ENCODE measurements around the gene DUSP3. TPM values are rescaled to one million over a fixed set of nuclear protein-coding genes. Genes with fewer than 3 reads are reported as not detected.

Gene DUSP3
- total and polyA plus RNA-seq, 4 experiments from 2014 or later, result 5.8 to 13.1 (median 9.1) TPM

DNA sequence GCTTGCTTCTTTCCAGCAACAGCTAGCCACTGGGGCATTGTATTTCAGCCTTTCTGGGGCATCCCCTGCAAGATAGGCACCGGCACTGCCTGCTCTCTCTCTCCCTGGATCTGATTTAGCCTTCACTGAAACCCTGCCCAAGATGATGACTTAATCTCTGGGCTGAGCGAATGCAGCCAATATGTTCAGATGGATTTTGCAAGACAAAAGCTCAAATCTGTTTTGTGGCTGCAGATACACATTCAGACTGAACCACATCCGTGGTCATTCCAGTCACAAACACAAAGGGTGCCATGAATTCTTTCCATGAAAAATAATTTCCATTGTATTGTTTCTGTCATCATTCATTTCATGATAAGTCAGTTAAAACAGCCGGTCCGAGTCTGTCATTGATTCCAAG, 44.4 kb downstream of the DUSP3 start:
- Histone ChIP-seq H3K4me1 (ENCODE audit: insufficient read depth, low read length) (no peaks in the 10 kb centered on the region), H3K9me3 (ENCODE audit: control insufficient read depth in 1 of 2, low read length in 2 of 2) (no peaks in the 10 kb centered on the region), H3K36me3 (ENCODE audit: insufficient read depth, low read length) (no peaks in the 10 kb centered on the region), H3K4me3 (ENCODE audit: low read length in 2 of 2) (no peak overlapping the region), H3K27me3 (ENCODE audit: insufficient read depth, low read length) (no peaks in the 10 kb centered on the region), H3K27ac (ENCODE audit: low read depth, low read length) (no peak overlapping the region)
- ChIA-PET POLR2A (ENCODE audit: partially characterized antibody) (no interaction called here), CTCF (ENCODE audit: partially characterized antibody) (interaction anchor here (1.3 to 1.6 kb wide), 2 partner anchors 32 to 40 kb away, joined by 6 to 7 read pairs; no protein-coding TSS in a partner anchor)
- H3K36me3 Mint-ChIP-seq, result no peaks in the 10 kb centered on the region
- peaks cover 9 to 13% of the 10 kb centered on the region in 2 donors for H3K27me3 Mint-ChIP-seq
- no peak for DNase-seq
- no peak overlapping the region for H3K27ac Mint-ChIP-seq
- no peak overlapping the region for H3K4me3 Mint-ChIP-seq
- intact Hi-C loops (cut with micrococcal nuclease), result no loop called here
- no peaks in the 10 kb centered on the region for H3K4me1 Mint-ChIP-seq
- peaks cover 0 to 6% (median 1%) of the 10 kb centered on the region in 8 donors for H3K9me3 Mint-ChIP-seq

DNA sequence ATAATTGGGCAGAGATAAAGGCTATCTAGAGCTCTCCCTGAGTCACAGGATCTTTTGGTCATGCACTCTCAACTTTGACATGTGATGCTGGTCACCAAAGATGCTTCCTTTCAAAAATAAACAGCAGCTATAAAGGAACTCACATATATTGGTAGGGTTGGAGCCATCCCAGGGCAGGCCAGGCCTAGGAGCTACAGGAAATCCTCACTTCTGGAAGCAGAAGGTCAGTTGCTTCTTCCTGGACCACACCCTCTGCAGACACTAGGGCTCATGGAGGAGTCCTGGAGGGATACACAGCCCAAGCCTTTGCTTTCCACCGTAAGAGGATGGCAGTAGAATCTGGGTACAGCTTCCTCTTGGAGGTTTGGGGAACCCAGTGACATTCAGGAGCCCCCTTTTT, 44.8 kb downstream of the DUSP3 start:
- H3K27me3 ChIP-seq (ENCODE audit: insufficient read depth, low read length), result no peaks in the 10 kb centered on the region
- Mint-ChIP-seq H3K4me3 (no peak overlapping the region), H3K36me3 (no peaks in the 10 kb centered on the region), H3K4me1 (no peaks in the 10 kb centered on the region), H3K9me3 (peaks cover 0 to 6% (median 1%) of the 10 kb centered on the region in 8 donors), H3K27ac (peak overlapping the region in 1 of 7 donors; percentile 22), H3K27me3 (peaks cover 8 to 11% of the 10 kb centered on the region in 2 donors)
- H3K27ac ChIP-seq (ENCODE audit: low read depth, low read length), result no peak overlapping the region
- no peaks in the 10 kb centered on the region for H3K9me3 ChIP-seq (ENCODE audit: control insufficient read depth in 1 of 2, low read length in 2 of 2)
- H3K4me1 ChIP-seq (ENCODE audit: insufficient read depth, low read length), result no peaks in the 10 kb centered on the region
- ChIA-PET POLR2A (ENCODE audit: partially characterized antibody) (no interaction called here), CTCF (ENCODE audit: partially characterized antibody) (interaction anchor here (1.3 to 1.6 kb wide), 2 partner anchors 33 to 39 kb away, joined by 6 to 7 read pairs; no protein-coding TSS in a partner anchor)
- DNase-seq, result no peak
- no peaks in the 10 kb centered on the region for H3K36me3 ChIP-seq (ENCODE audit: insufficient read depth, low read length)
- intact Hi-C loops (cut with micrococcal nuclease), result no loop called here
- no peak overlapping the region for H3K4me3 ChIP-seq (ENCODE audit: low read length in 2 of 2)

- H3K36me3 Mint-ChIP-seq, result no peaks in the 10 kb centered on the region
- ChIA-PET CTCF (ENCODE audit: partially characterized antibody) (interaction anchor here (1.1 to 1.3 kb wide), 2 partner anchors 33 to 34 kb away, joined by 3 to 7 read pairs; no protein-coding TSS in a partner anchor), POLR2A (ENCODE audit: partially characterized antibody) (no interaction called here)
- no peak for DNase-seq
- Histone ChIP-seq H3K9me3 (ENCODE audit: control insufficient read depth in 1 of 2, low read length in 2 of 2) (no peaks in the 10 kb centered on the region), H3K27ac (ENCODE audit: low read depth, low read length) (no peak overlapping the region), H3K27me3 (ENCODE audit: insufficient read depth, low read length) (no peaks in the 10 kb centered on the region), H3K4me1 (ENCODE audit: insufficient read depth, low read length) (no peaks in the 10 kb centered on the region), H3K36me3 (ENCODE audit: insufficient read depth, low read length) (no peaks in the 10 kb centered on the region), H3K4me3 (ENCODE audit: low read length in 2 of 2) (no peak overlapping the region)
- no peak overlapping the region for H3K4me3 Mint-ChIP-seq
- intact Hi-C loops (cut with micrococcal nuclease), result no loop called here
- H3K27ac Mint-ChIP-seq, result no peak overlapping the region
- H3K4me1 Mint-ChIP-seq, result no peaks in the 10 kb centered on the region
- H3K27me3 Mint-ChIP-seq, result peaks cover 7 to 11% of the 10 kb centered on the region in 2 donors
- H3K9me3 Mint-ChIP-seq, result peaks cover 0 to 6% (median 1%) of the 10 kb centered on the region in 8 donors
Measured at GRCh38 chr17:43732958-43733357, 45.8 kb downstream of the DUSP3 start.

DNA sequence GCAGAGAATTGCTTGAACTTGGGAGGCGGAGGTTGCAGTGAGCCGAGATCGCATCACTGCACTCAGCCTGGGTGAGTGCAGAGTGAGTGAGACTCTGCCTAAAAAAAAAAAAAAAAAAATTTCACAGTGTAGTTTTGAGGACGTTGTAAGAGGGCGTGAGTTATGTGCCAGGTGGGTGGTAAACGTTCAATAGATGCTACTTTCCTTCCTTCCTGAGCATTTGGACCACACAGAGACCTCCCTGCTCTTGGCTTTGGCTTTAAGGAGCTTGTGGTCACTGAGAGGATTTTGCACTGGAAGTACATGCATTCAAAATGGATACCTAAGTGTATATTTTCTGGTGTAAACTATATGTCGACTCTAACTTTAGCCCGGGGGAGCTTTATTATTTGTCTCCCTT, 50.7 kb downstream of the DUSP3 start:
- Mint-ChIP-seq H3K27ac (no peak overlapping the region), H3K36me3 (no peaks in the 10 kb centered on the region), H3K4me3 (no peak overlapping the region), H3K4me1 (no peaks in the 10 kb centered on the region), H3K27me3 (peaks cover 0 to 1% of the 10 kb centered on the region in 2 donors), H3K9me3 (peaks cover 0 to 5% (median 0%) of the 10 kb centered on the region in 8 donors)
- no peaks in the 10 kb centered on the region for H3K36me3 ChIP-seq (ENCODE audit: insufficient read depth, low read length)
- no peak overlapping the region for H3K27ac ChIP-seq (ENCODE audit: low read depth, low read length)
- no peaks in the 10 kb centered on the region for H3K9me3 ChIP-seq (ENCODE audit: control insufficient read depth in 1 of 2, low read length in 2 of 2)
- no peaks in the 10 kb centered on the region for H3K4me1 ChIP-seq (ENCODE audit: insufficient read depth, low read length)
- H3K4me3 ChIP-seq (ENCODE audit: low read length in 2 of 2), result no peak overlapping the region
- ChIA-PET CTCF (ENCODE audit: partially characterized antibody) (interaction anchor here (0.7 to 2.5 kb wide), 4 partner anchors 33 to 136 kb away, joined by 3 to 12 read pairs (median 4); no protein-coding TSS in a partner anchor), POLR2A (ENCODE audit: partially characterized antibody) (no interaction called here)
- DNase-seq, result no peak
- H3K27me3 ChIP-seq (ENCODE audit: insufficient read depth, low read length), result no peaks in the 10 kb centered on the region
- intact Hi-C loops (cut with micrococcal nuclease), result no loop called here

- H3K4me1 Mint-ChIP-seq, result peaks cover 3 to 8% (median 6%) of the 10 kb centered on the region in 4 donors
- intact Hi-C loops (cut with micrococcal nuclease), result no loop called here
- peak overlapping the region in 1 of 8 donors; percentile 1 for H3K4me3 Mint-ChIP-seq
- POLR2A ChIA-PET (ENCODE audit: partially characterized antibody), result no interaction called here
- H3K27ac ChIP-seq (ENCODE audit: low read depth, low read length), result no peak overlapping the region
- H3K36me3 ChIP-seq (ENCODE audit: insufficient read depth, low read length), result no peaks in the 10 kb centered on the region
- peaks cover 0 to 5% of the 10 kb centered on the region in 2 donors for H3K36me3 Mint-ChIP-seq
- H3K9me3 ChIP-seq (ENCODE audit: control insufficient read depth in 1 of 2, low read length in 2 of 2), result no peaks in the 10 kb centered on the region
- H3K27me3 ChIP-seq (ENCODE audit: insufficient read depth, low read length), result no peaks in the 10 kb centered on the region
- peak overlapping the region in 1 of 7 donors; percentile 36 for H3K27ac Mint-ChIP-seq
- DNase-seq, result no peak
- H3K9me3 Mint-ChIP-seq, result peaks cover 0 to 2% (median 0%) of the 10 kb centered on the region in 8 donors
- H3K27me3 Mint-ChIP-seq, result no peaks in the 10 kb centered on the region
- CTCF ChIA-PET (ENCODE audit: partially characterized antibody), result interaction anchor here (1.0 kb wide), 1 partner anchor 29 kb away, joined by 4 read pairs; no protein-coding TSS in a partner anchor
- H3K4me1 ChIP-seq (ENCODE audit: insufficient read depth, low read length), result peaks cover 8% of the 10 kb centered on the region
- no peak overlapping the region for H3K4me3 ChIP-seq (ENCODE audit: low read length in 2 of 2)
Measured at GRCh38 chr17:43723697-43724359, 54.9 kb downstream of the DUSP3 start.

GRCh38 chr17:43722870-43723665, 55.7 kb downstream of the DUSP3 start:
- POLR2A ChIA-PET (ENCODE audit: partially characterized antibody), result no interaction called here
- peak overlapping the region in 2 of 8 donors; percentile 12 to 39 for H3K4me3 Mint-ChIP-seq
- H3K9me3 Mint-ChIP-seq, result peaks cover 0 to 2% (median 0%) of the 10 kb centered on the region in 8 donors

GRCh38 chr17:43722269-43722619, 56.5 kb downstream of the DUSP3 start:
- intact Hi-C loops (cut with micrococcal nuclease), result no loop called here
- Mint-ChIP-seq H3K4me3 (peak overlapping the region in 4 of 8 donors; percentile 39 to 98 (median 98)), H3K27ac (peak overlapping the region in 1 of 7 donors; percentile 85), H3K4me1 (peaks cover 3 to 8% (median 6%) of the 10 kb centered on the region in 4 donors), H3K36me3 (peaks cover 0 to 5% of the 10 kb centered on the region in 2 donors), H3K27me3 (no peaks in the 10 kb centered on the region), H3K9me3 (peaks cover 0 to 2% (median 0%) of the 10 kb centered on the region in 8 donors)
- Histone ChIP-seq H3K36me3 (ENCODE audit: insufficient read depth, low read length) (no peaks in the 10 kb centered on the region), H3K9me3 (ENCODE audit: control insufficient read depth in 1 of 2, low read length in 2 of 2) (no peaks in the 10 kb centered on the region), H3K27me3 (ENCODE audit: insufficient read depth, low read length) (no peaks in the 10 kb centered on the region), H3K27ac (ENCODE audit: low read depth, low read length) (no peak overlapping the region), H3K4me3 (ENCODE audit: low read length in 2 of 2) (no peak overlapping the region), H3K4me1 (ENCODE audit: insufficient read depth, low read length) (peaks cover 8% of the 10 kb centered on the region)
- ChIA-PET POLR2A (ENCODE audit: partially characterized antibody) (no interaction called here), CTCF (ENCODE audit: partially characterized antibody) (interaction anchor here (1.3 to 1.5 kb wide), 2 partner anchors 26 to 30 kb away, joined by 3 to 4 read pairs; no protein-coding TSS in a partner anchor)
- no peak for DNase-seq

More at GRCh38 chr17:43722870-43723665, 55.7 kb downstream of the DUSP3 start:
- peak overlapping the region in 1 of 7 donors; percentile 36 for H3K27ac Mint-ChIP-seq
- no peaks in the 10 kb centered on the region for H3K27me3 ChIP-seq (ENCODE audit: insufficient read depth, low read length)
- no peak overlapping the region for H3K27ac ChIP-seq (ENCODE audit: low read depth, low read length)
- no peaks in the 10 kb centered on the region for H3K36me3 ChIP-seq (ENCODE audit: insufficient read depth, low read length)
- DNase-seq, result no peak
- no peaks in the 10 kb centered on the region for H3K9me3 ChIP-seq (ENCODE audit: control insufficient read depth in 1 of 2, low read length in 2 of 2)
- H3K27me3 Mint-ChIP-seq, result no peaks in the 10 kb centered on the region
- H3K4me1 Mint-ChIP-seq, result peaks cover 3 to 8% (median 6%) of the 10 kb centered on the region in 4 donors
- peaks cover 8% of the 10 kb centered on the region for H3K4me1 ChIP-seq (ENCODE audit: insufficient read depth, low read length)
- H3K36me3 Mint-ChIP-seq, result peaks cover 0 to 5% of the 10 kb centered on the region in 2 donors
- CTCF ChIA-PET (ENCODE audit: partially characterized antibody), result interaction anchor here (1.0 to 1.3 kb wide), 2 partner anchors 29 to 31 kb away, joined by 4 read pairs; no protein-coding TSS in a partner anchor
- H3K4me3 ChIP-seq (ENCODE audit: low read length in 2 of 2), result no peak overlapping the region
- intact Hi-C loops (cut with micrococcal nuclease), result no loop called here
